Liver (tissue), 3 donors: Measurements from ENCODE around the gene LATS2.

Experiments used
- ATF3 ChIP-seq: IDR thresholded peaks from 2 replicates; pipeline ENCODE4 v1.6.1; 2016; ENCODE audit warnings: antibody characterized with exemption
- CTCF ChIP-seq: fragments of 150-350 bp; IDR thresholded peaks from 2 replicates; pipeline ENCODE4 v1.5.1; 2017; ENCODE audit warnings: improper control_type of control experiment, low read depth, low read length; ENCODE audit not compliant: missing input control
- EGR1 ChIP-seq, 2 donors: IDR thresholded peaks; 2 replicates each; pipeline ENCODE4 v1.6.1; 2016 to 2018; ENCODE audit warnings: antibody characterized with exemption in 2 of 2, low read depth in 2 of 2
- TF ChIP-seq, protein P1 (sequence below): IDR thresholded peaks from 2 replicates; pipeline ENCODE4 v1.6.1; 2016; ENCODE audit warnings: antibody characterized with exemption, mild to moderate bottlenecking
- donor health status: healthy.
- donor health status: healthy.

- TF ChIP-seq, protein P1, sequence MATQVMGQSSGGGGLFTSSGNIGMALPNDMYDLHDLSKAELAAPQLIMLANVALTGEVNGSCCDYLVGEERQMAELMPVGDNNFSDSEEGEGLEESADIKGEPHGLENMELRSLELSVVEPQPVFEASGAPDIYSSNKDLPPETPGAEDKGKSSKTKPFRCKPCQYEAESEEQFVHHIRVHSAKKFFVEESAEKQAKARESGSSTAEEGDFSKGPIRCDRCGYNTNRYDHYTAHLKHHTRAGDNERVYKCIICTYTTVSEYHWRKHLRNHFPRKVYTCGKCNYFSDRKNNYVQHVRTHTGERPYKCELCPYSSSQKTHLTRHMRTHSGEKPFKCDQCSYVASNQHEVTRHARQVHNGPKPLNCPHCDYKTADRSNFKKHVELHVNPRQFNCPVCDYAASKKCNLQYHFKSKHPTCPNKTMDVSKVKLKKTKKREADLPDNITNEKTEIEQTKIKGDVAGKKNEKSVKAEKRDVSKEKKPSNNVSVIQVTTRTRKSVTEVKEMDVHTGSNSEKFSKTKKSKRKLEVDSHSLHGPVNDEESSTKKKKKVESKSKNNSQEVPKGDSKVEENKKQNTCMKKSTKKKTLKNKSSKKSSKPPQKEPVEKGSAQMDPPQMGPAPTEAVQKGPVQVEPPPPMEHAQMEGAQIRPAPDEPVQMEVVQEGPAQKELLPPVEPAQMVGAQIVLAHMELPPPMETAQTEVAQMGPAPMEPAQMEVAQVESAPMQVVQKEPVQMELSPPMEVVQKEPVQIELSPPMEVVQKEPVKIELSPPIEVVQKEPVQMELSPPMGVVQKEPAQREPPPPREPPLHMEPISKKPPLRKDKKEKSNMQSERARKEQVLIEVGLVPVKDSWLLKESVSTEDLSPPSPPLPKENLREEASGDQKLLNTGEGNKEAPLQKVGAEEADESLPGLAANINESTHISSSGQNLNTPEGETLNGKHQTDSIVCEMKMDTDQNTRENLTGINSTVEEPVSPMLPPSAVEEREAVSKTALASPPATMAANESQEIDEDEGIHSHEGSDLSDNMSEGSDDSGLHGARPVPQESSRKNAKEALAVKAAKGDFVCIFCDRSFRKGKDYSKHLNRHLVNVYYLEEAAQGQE, result no peak
- TF ChIP-seq CTCF (no peak), EGR1 (IDR thresholded peaks at IDR 0.05; ENCODE audit: low read depth in 2 of 2) (no peak), ATF3 (no peak)
Measured at GRCh38 chr13:20981370-20982095, 79.9 kb downstream of the LATS2 start.
